ENCODE results near the gene GET4.

DNA sequence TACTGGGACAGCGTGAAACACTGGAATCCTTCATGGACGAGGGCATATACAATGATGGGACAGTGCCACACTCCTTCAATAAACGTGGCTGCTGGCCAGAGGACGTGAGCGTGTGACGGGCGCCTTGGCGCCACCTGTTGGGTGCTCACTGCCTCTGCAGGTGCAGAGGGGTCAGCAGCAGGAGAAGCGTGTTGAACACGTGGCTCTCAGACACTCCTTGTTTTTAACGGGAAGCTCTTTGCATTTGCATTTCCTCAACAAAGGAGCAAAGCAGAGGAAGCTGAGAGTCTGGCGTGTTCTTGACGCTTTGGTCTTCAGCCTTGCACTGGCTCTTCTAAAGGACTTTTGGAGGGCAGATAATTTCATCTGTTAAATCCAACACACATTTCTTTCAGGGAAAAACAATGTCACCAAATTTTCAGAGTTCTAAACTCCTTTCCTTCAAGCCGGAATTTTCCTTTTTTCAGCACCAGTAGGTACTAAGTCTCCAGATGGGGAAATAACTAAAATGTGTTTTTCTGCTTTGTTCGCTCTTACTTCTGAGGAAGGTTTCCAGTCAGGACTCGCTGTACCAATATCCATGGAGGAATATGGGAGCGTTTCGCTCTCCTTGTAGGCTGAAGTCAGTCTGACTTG lies 2.9 kb upstream of the GET4 start:
- TF ChIP-seq, protein P1, sequence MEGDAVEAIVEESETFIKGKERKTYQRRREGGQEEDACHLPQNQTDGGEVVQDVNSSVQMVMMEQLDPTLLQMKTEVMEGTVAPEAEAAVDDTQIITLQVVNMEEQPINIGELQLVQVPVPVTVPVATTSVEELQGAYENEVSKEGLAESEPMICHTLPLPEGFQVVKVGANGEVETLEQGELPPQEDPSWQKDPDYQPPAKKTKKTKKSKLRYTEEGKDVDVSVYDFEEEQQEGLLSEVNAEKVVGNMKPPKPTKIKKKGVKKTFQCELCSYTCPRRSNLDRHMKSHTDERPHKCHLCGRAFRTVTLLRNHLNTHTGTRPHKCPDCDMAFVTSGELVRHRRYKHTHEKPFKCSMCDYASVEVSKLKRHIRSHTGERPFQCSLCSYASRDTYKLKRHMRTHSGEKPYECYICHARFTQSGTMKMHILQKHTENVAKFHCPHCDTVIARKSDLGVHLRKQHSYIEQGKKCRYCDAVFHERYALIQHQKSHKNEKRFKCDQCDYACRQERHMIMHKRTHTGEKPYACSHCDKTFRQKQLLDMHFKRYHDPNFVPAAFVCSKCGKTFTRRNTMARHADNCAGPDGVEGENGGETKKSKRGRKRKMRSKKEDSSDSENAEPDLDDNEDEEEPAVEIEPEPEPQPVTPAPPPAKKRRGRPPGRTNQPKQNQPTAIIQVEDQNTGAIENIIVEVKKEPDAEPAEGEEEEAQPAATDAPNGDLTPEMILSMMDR (optimal IDR thresholded peaks at IDR 0.05 in 1 of 3, IDR thresholded peaks at IDR 0.05 in 1 of 3, conservative IDR thresholded peaks at IDR 0.05 in 1 of 3; ENCODE audit: extremely low read depth in 1 of 3, insufficient read depth in 2 of 3, low read length in 3 of 3), result peak; percentile 94 to 100 (median 99)
- no peak for TF ChIP-seq EZH2 (IDR thresholded peaks at IDR 0.05; ENCODE audit: low read length)
